Mammary epithelial cell (primary cell): ENCODE data around the gene PYCR2.

Experiments used
- EZH2 ChIP-seq: IDR thresholded peaks from 2 replicates; pipeline ENCODE4 v1.6.1; 2012; ENCODE audit warnings: low read length, inconsistent platforms, borderline replicate concordance
- TF ChIP-seq, protein P1 (sequence below), 2 donors: IDR thresholded peaks in 1 of 2; conservative IDR thresholded peaks in 1 of 2; 2 replicates each; pipeline ENCODE4 v1.5.1; 2011 to 2012; ENCODE audit warnings: inconsistent platforms in 2 of 2, low read length in 2 of 2, mild to moderate bottlenecking in 2 of 2, control low read depth in 1 of 2, low read depth in 1 of 2; ENCODE audit not compliant: insufficient read depth in 1 of 2; ENCODE audit errors: extremely low read depth in 1 of 2

DNA sequence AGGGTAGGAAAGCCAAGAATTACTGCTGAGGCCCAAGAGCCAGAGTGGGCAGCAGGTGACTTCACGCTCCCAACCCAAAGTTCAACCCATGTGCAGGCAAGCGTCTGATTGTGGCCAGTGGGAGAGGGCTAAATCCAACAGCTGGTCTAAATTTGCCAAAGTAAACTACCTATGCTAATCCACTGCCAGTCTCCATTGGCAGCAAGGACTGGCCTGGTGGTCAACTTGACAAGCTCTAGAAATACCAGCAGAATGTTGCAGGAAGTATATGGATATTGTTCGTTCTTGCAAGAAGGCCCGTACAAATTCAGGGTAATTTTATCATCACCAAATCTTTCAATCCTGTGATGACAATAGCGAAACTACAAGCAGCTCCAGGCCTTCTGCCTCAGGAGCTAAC, 43.4 kb downstream of the PYCR2 start:
- no peak for TF ChIP-seq EZH2
- TF ChIP-seq, protein P1, sequence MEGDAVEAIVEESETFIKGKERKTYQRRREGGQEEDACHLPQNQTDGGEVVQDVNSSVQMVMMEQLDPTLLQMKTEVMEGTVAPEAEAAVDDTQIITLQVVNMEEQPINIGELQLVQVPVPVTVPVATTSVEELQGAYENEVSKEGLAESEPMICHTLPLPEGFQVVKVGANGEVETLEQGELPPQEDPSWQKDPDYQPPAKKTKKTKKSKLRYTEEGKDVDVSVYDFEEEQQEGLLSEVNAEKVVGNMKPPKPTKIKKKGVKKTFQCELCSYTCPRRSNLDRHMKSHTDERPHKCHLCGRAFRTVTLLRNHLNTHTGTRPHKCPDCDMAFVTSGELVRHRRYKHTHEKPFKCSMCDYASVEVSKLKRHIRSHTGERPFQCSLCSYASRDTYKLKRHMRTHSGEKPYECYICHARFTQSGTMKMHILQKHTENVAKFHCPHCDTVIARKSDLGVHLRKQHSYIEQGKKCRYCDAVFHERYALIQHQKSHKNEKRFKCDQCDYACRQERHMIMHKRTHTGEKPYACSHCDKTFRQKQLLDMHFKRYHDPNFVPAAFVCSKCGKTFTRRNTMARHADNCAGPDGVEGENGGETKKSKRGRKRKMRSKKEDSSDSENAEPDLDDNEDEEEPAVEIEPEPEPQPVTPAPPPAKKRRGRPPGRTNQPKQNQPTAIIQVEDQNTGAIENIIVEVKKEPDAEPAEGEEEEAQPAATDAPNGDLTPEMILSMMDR (conservative IDR thresholded peaks at IDR 0.05 in 1 of 2, IDR thresholded peaks at IDR 0.05 in 1 of 2; ENCODE audit: extremely low read depth in 1 of 2, insufficient read depth in 1 of 2, low read depth in 1 of 2, low read length in 2 of 2): no peak
